Heart right ventricle (tissue), 16 donors: ENCODE data around the gene OR4D1. TPM values are rescaled to one million over a fixed set of nuclear protein-coding genes. Genes with fewer than 3 reads are reported as not detected.

Source experiments
- ATAC-seq, 8 donors: fragments of 200-7000 bp; cut with Tn5 transposase; one replicate each; pipeline ENCODE4 v1.9.1; 2020; ENCODE audit warnings: mild to moderate bottlenecking in 8 of 8, moderate library complexity in 8 of 8, moderate number of reproducible peaks in 1 of 8
- DNase-seq, 2 donors: peaks; one replicate each; pipeline ENCODE4 v3.0.0-alpha.2; 2020
- H3K27ac ChIP-seq, 10 donors: fragments of 200-600 bp; sonication (generic) in 2 of 10; one replicate each; pipeline versions ENCODE4 v1.5.0 to v1.8.0; 2020 to 2022; ENCODE audit warnings: mild to moderate bottlenecking in 3 of 10
- H3K27me3 ChIP-seq, 7 donors: fragments of 200-600 bp; one replicate each; pipeline ENCODE4 v1.8.0; 2021 to 2022; ENCODE audit warnings: mild to moderate bottlenecking in 2 of 7
- H3K36me3 ChIP-seq, 9 donors: fragments of 200-600 bp; sonication (generic) in 1 of 9; one replicate each; pipeline versions ENCODE4 v1.5.0 to v1.8.0; 2020 to 2022; ENCODE audit warnings: mild to moderate bottlenecking in 2 of 9
- H3K4me1 ChIP-seq, 9 donors: fragments of 200-600 bp; sonication (generic) in 1 of 9; one replicate each; pipeline versions ENCODE4 v1.5.0 to v1.8.0; 2020 to 2022; ENCODE audit warnings: mild to moderate bottlenecking in 4 of 9
- H3K4me3 ChIP-seq, 10 donors: fragments of 200-600 bp; sonication (generic) in 2 of 10; one replicate each; pipeline versions ENCODE4 v1.5.0 to v1.8.0; 2020 to 2022; ENCODE audit warnings: mild to moderate bottlenecking in 7 of 10, moderate library complexity in 2 of 10
- H3K9me3 ChIP-seq, 11 donors: fragments of 200-600 bp in 10 of 11; sonication (generic) in 2 of 11; one replicate each; pipeline versions ENCODE4 v1.5.0 to v1.8.0; 2013 to 2022; ENCODE audit warnings: mild to moderate bottlenecking in 2 of 11, control low read depth in 1 of 11, moderate library complexity in 1 of 11
- WGBS, 2 donors: extraction: QIAGEN DNeasy Blood & Tissue Kit; methylation state at CpG; one replicate each; pipeline ENCODE4 v1.1.7; 2013; ENCODE audit warnings: inconsistent platforms in 1 of 2; 5-methylcytosine and 5-hydroxymethylcytosine counted together
- intact Hi-C, 10 donors: fragments of 100-400 bp; cut with DNase I; formaldehyde crosslinking; loops; one replicate each; pipeline versions ENCODE4 v1.11.1 to v1.14.2; 2022
- polyA plus RNA-seq, 2 donors: library from polyadenylated mRNA; stranded (reverse); fragments of 200-250 nt; gene quantifications; one replicate each; pipeline ENCODE4 v1.2.3, GENCODE V29; 2013
- total RNA-seq, 10 donors: library from RNA; stranded (reverse); fragmentation: NEBNext Ultra II Directional in 3 of 10; extraction: Animal tissue kit (Norgen Biotek cat#: 25700) in 3 of 10; gene quantifications; one replicate each; pipeline versions ENCODE4 v1.2.1 to v1.2.4, GENCODE V29; 2021 to 2023
- TF ChIP-seq, protein P1 (sequence below), 9 donors: fragments of 200-600 bp; sonication (generic) in 2 of 9; IDR thresholded peaks; one replicate each; pipeline versions ENCODE4 v1.5.0 to v1.8.0; 2021 to 2022; ENCODE audit warnings: antibody characterized with exemption in 9 of 9, mild to moderate bottlenecking in 5 of 9, moderate library complexity in 1 of 9
- donor health status: Arrhythmogenic right ventricular cardiomyopathy.
- donor health status: ischemic (EF 13 %, LVEDD 7.1; RV severe dilation, severe dysfunction).
- donor health status: healthy with polysubstance abuse.
- donor health status: DM: no; HTN: yes; CAD: no.
- donor health status: DM: no; HTN: no; CAD: no.
- donor health status: ischemic (EF 25% LVEDD 6.9; RV normal size, moderate dysfunction).
- donor health status: ischemic (EF 25% LVEDD 5.7; RV mildly dilated, moderate dysfunction).
- donor health status: healthy.
- donor health status: DM: yes; HTN: yes; CAD: no.
- donor health status: Ischemic cardiomyopathy.
- donor health status: ischemic (EF 35%, LVEDD 5.7; RV mildly dilated, moderate dysfunction).
- donor health status: nonischemic (EF 11% LVEDD 7.7; RV severe dilation, severe dysfunction).
- donor health status: DM: yes; HTN: yes; CAD: no.
- donor health status: PGD.
- donor health status: ischemic (EF 29% LVEDD 5.4; RV normal size, mild dysfunction).
- donor health status: nonischemic (EF 23%, LVEDD 6.1; RV moderate dilation, normal function).

OR4D1 gene
- total and polyA plus RNA-seq, 12 donors, result 0.07 TPM; not detected in 11

DNA sequence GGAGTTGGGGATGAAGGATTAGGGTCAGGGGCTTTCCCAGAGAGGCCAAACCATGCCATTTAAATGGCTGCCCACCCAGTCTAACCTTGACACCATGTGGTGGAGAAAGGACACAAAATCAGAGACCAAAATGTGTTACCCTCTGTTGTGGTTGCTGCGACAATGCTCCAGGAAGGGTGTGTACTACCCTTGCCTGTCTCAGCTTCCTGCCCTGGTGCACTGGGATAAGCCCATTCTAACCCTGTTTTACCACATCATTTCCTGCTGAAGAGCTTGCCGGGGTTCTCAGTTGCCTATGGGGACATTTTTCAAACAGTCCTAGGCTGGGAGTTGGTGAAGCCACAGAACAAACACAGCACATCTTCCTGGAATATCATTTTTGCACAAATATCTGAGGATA, 4.9 kb downstream of the OR4D1 start:
- WGBS, 2 donors, result 53 to 58% methylated on average over 2 of the region's 2 CpGs
- TF ChIP-seq, protein P1, sequence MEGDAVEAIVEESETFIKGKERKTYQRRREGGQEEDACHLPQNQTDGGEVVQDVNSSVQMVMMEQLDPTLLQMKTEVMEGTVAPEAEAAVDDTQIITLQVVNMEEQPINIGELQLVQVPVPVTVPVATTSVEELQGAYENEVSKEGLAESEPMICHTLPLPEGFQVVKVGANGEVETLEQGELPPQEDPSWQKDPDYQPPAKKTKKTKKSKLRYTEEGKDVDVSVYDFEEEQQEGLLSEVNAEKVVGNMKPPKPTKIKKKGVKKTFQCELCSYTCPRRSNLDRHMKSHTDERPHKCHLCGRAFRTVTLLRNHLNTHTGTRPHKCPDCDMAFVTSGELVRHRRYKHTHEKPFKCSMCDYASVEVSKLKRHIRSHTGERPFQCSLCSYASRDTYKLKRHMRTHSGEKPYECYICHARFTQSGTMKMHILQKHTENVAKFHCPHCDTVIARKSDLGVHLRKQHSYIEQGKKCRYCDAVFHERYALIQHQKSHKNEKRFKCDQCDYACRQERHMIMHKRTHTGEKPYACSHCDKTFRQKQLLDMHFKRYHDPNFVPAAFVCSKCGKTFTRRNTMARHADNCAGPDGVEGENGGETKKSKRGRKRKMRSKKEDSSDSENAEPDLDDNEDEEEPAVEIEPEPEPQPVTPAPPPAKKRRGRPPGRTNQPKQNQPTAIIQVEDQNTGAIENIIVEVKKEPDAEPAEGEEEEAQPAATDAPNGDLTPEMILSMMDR (IDR thresholded peaks at IDR 0.05), result no peak

DNA sequence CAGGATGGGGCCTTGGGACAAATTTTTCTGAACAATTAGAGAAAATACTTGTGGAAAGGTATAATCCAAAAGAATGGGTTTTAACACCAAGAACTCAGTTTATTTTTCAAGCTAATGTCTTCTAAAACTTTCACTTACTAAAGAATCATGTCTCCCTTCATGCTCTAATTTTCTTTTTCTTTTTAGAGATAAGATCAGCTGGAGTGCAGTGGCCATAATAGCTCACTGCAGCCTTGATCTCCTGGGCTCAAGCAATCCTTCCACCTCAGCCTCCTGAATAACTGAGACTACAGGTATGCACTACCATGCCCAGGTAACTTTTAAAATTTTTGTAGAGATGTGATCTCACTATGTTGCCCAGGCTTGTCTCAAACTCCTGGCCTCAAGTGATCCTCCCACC, 5.5 kb downstream of the OR4D1 start:
- TF ChIP-seq, protein P1 (IDR thresholded peaks at IDR 0.05), result no peak
- ATAC-seq (no peak), DNase-seq (no peak)
- peaks cover 0 to 27% (median 12%) of the 10 kb centered on the region in 9 donors for H3K4me1 ChIP-seq
- peaks cover 0 to 74% (median 44%) of the 10 kb centered on the region in 7 donors for H3K27me3 ChIP-seq
- intact Hi-C loops, result no loop called here
- peak overlapping the region in 1 of 10 donors; percentile 46 for H3K27ac ChIP-seq
- H3K4me3 ChIP-seq, result no peak overlapping the region
- no peaks in the 10 kb centered on the region for H3K36me3 ChIP-seq
- no peaks in the 10 kb centered on the region for H3K9me3 ChIP-seq

More for the DNA sequence above, 4.9 kb downstream of the OR4D1 start:
- ATAC-seq, result peak in 6 of 8 donors; percentile 41 to 83 (median 62)
- no peaks in the 10 kb centered on the region for H3K36me3 ChIP-seq
- intact Hi-C loops, result no loop called here
- no peak overlapping the region for H3K4me3 ChIP-seq
- no peak for DNase-seq
- no peaks in the 10 kb centered on the region for H3K9me3 ChIP-seq
- H3K27me3 ChIP-seq, result peaks cover 0 to 74% (median 39%) of the 10 kb centered on the region in 7 donors
- peak overlapping the region in 4 of 10 donors; percentile 11 to 46 (median 33) for H3K27ac ChIP-seq
- peaks cover 0 to 27% (median 12%) of the 10 kb centered on the region in 9 donors for H3K4me1 ChIP-seq

DNA sequence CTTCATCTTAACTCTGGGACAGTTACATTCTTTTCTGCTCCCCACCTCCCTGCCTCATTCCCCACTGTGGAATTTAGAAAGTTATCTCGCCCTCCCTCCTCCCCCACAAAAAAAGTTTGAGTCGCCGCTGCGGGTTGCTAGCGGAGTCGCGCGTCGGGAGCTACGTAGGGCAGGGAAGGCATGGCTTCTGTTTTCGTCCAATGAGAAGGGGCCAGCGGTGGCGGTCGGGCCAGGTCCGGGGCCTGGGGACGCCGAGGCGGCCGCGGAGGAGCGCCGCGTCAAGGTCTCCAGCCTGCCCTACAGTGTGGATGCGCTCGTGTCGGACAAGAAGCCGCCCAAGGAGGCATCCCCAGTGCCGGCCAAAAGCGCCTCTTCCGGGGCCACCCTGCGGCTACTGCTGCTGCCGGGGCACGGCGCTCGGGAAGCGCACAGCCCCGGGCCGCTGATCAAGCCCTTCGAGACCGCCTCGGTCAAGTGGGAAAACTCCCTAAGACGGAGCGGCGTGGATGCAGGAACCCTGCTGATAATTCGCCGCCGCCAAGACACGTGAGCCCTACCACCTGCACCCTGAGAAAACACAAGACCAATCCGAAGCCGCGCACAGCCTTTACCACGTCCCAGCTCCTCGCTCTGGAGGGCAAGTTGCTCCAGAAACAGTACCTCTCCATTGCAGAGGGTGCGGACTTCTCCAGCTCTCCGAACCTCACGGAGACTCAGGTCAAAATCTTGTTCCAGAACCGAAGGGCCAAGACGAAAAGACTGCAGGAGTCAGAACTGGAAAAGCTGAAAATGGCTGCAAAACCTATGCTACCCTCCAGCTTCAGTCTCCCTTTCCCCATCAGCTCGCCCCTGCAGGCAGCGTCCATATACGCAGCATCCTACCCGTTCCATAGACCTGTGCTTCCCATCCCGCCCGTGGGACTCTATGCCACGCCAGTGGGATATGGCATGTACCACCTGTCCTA, 8.9 kb downstream of the OR4D1 start:
- Histone ChIP-seq H3K4me3 (peak overlapping the region; percentile 12 to 62 (median 52)), H3K36me3 (no peaks in the 10 kb centered on the region), H3K4me1 (peaks cover 0 to 27% (median 12%) of the 10 kb centered on the region in 9 donors), H3K27ac (peak overlapping the region in 2 of 10 donors; percentile 6 to 77), H3K27me3 (peaks cover 0 to 84% (median 57%) of the 10 kb centered on the region in 7 donors), H3K9me3 (no peaks in the 10 kb centered on the region)
- WGBS, 2 donors, result 1% methylated on average over 65 of the region's 65 CpGs
- ATAC-seq (peak; percentile 51 to 87 (median 71)), DNase-seq (peak in 1 of 2 donors; percentile 37)
- intact Hi-C loops, result no loop called here
- TF ChIP-seq, protein P1 (IDR thresholded peaks at IDR 0.05), result no peak

DNA sequence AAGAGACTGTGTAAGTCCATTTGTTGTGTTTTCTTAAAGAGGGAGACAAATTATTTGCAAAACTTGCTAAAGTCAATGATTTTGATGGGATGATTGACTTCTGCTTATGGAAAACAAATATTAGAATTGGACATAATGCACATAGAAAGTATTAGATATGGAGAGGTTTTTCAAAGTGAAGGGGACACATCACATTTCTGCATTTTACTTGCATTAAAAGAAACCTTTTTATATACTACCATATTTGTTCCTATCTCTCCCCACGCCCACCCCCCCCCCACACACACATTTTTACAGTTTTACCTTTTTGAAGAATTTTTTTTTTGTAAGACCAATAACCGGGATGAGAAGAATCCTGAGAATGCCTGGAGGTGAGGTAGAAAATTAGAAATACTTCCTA, 10.0 kb downstream of the OR4D1 start:
- Histone ChIP-seq H3K36me3 (no peaks in the 10 kb centered on the region), H3K4me3 (no peak overlapping the region), H3K27me3 (peaks cover 0 to 84% (median 64%) of the 10 kb centered on the region in 7 donors), H3K9me3 (no peaks in the 10 kb centered on the region), H3K27ac (no peak overlapping the region), H3K4me1 (peaks cover 0 to 19% (median 12%) of the 10 kb centered on the region in 9 donors)
- ATAC-seq, result no peak
- intact Hi-C loops, result no loop called here
- no peak for DNase-seq
- 75 to 77% methylated on average over 2 of the region's 2 CpGs for WGBS, 2 donors
- TF ChIP-seq, protein P1 (IDR thresholded peaks at IDR 0.05), result no peak
